Hematopoietic multipotent progenitor cell treated with erythropoietin and hydrocortisone succinate and interleukin-3 and kit ligand, for 17 days (in vitro differentiated cells): ENCODE data around the gene USP32.

ENCODE experiments used
- DNase-seq: peaks from one replicate; pipeline ENCODE4 v3.0.0-alpha.2; 2015; ENCODE audit warnings: low spot score

Gene USP32

DNA sequence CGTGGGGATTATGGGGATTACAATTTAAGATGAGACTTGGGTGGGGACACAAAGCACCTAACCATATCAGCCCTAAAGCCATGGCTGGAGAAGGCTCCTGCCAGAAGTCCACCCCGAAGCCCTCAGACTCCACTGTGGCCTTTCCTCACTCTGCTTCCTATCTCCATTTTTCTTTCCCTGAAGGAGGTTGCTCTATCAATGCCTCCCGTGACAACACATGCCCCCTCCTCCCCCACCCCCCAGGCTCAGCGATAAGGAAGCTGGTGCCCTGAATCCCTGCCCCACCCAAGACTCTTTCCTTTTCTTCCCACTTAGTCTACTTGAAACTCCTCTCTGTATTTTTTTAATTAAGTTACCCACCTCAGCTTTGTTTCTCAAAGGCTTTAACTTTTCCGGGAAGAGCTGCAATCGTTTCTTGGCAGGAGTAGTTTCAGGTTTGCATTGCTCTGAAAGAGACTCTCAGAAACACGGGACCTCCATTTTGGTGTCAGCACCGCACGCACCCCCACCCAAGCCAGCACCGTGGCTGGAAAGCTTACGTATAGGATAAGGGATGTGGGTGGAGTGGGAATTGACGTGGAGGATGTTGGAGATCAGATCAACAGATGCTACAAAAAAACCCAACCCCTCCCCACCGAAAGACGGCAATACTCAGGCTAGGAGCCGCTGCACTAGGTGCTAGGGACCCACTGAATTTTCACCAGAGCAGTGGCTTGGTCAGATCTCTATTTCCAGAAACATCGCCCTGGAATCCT lies 257.4 kb downstream of the USP32 start:
- DNase-seq: no peak

- no peak for DNase-seq
These were observed 261.5 kb downstream of the USP32 start for GRCh38 chr17:60130466-60130865.

DNA sequence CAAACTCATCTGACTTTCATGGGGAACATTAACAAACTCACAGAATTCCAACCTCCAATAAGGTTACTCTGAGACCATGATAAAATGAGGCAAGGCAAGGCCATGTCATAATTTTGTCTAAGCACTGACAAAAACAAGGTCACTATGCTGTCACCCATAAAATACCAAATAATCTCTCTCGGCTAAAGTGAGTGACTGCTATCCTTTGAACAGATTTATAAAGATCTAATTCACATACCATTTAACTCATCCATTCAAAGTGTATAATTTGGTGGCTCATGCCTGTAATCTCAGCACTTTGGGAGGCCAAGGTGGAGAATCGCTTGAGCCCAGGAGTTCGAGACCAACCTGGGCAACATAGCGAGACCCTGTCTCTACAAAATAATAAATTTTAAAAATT lies 262.8 kb downstream of the USP32 start:
- DNase-seq: no peak
